Measurements from ENCODE around the gene CNST.

- TF ChIP-seq CTCF (IDR thresholded peaks at IDR 0.05), result no peak
- no peak for TF ChIP-seq EZH2 (IDR thresholded peaks at IDR 0.05)
- no peak for TF ChIP-seq EZH2phosphoT487 (IDR thresholded peaks at IDR 0.05)
Measured at GRCh38 chr1:246558041-246558440, 8.2 kb upstream of the CNST start.

Measured in neural progenitor cell (in vitro differentiated cells).